ENCODE results near the gene B4GALT2.

- TF ChIP-seq CTCF (conservative IDR thresholded peaks at IDR 0.05; ENCODE audit: low read depth, low read length) (no peak), FOS (IDR thresholded peaks at IDR 0.05; ENCODE audit: low read depth, low read length) (no peak), POLR2A (IDR thresholded peaks at IDR 0.05; ENCODE audit: low read depth, low read length) (no peak), SMC3 (IDR thresholded peaks at IDR 0.05; ENCODE audit: low read depth, low read length) (no peak), CEBPB (IDR thresholded peaks at IDR 0.05; ENCODE audit: low read depth, low read length) (no peak), RFX5 (IDR thresholded peaks at IDR 0.05; ENCODE audit: low read depth, low read length) (no peak)
Measured at GRCh38 chr1:44033756-44034155, 54.7 kb downstream of the B4GALT2 start.

Data from IMR-90 (cell line).